ENCODE data around the gene SLC22A16. TPM values are rescaled to one million over a fixed set of nuclear protein-coding genes. Genes with fewer than 3 reads are reported as not detected.
"Not testable (repeated sequence)": the region's sequence is repeated elsewhere in the genome, so short reads cannot be mapped to it uniquely, and the experiment has no call there.

The SLC22A16 gene
- not detected for polyA plus RNA-seq (2013, experiment 1 of 2; ENCODE audit: insufficient read length)
- not detected for polyA plus RNA-seq (2013, experiment 2 of 2; ENCODE audit: insufficient read length)

GRCh38 chr6:110476046-110476849 is at the start of gene SLC22A16:
TSS of gene SLC22A16 (minus strand) at chr6:110476613. CDS start at chr6:110476574, 39 bp downstream.
- no peak for DNase-seq

GRCh38 chr6:110525001-110525400 is 48.6 kb upstream of the SLC22A16 start:
- DNase-seq, result no peak

- DNase-seq, result no peak
Observed at GRCh38 chr6:110524305-110524704, 47.9 kb upstream of the SLC22A16 start.

- peak; percentile 21 for DNase-seq
Observed at GRCh38 chr6:110523451-110524021, 47.1 kb upstream of the SLC22A16 start.

- DNase-seq, result no peak
Observed at GRCh38 chr6:110522427-110522826, 46.0 kb upstream of the SLC22A16 start.

- no peak for DNase-seq
Observed at GRCh38 chr6:110520992-110521543, 44.7 kb upstream of the SLC22A16 start.

GRCh38 chr6:110520209-110520965 is 44.0 kb upstream of the SLC22A16 start:
- DNase-seq, result no peak

- no peak for DNase-seq
Observed at GRCh38 chr6:110517601-110518281, 41.3 kb upstream of the SLC22A16 start.

- DNase-seq, result no peak
Observed at GRCh38 chr6:110517034-110517433, 40.6 kb upstream of the SLC22A16 start.

- DNase-seq, result no peak
Observed at GRCh38 chr6:110514818-110515217, 38.4 kb upstream of the SLC22A16 start.

- DNase-seq, result no peak
Observed at GRCh38 chr6:110512991-110513390, 36.6 kb upstream of the SLC22A16 start.

- DNase-seq, result not testable (repeated sequence)
Observed at GRCh38 chr6:110512549-110512948, 36.1 kb upstream of the SLC22A16 start.

GRCh38 chr6:110511401-110511800 is 35.0 kb upstream of the SLC22A16 start:
- DNase-seq, result no peak

GRCh38 chr6:110509617-110510241 is 33.3 kb upstream of the SLC22A16 start:
- DNase-seq, result peak; percentile 80

- DNase-seq, result not testable (repeated sequence)
Observed at GRCh38 chr6:110504891-110505290, 28.5 kb upstream of the SLC22A16 start.

- DNase-seq, result no peak
Observed at GRCh38 chr6:110495949-110496348, 19.5 kb upstream of the SLC22A16 start.

GRCh38 chr6:110493253-110493800 is 16.9 kb upstream of the SLC22A16 start:
- no peak for DNase-seq

GRCh38 chr6:110492584-110492983 is 16.2 kb upstream of the SLC22A16 start:
- no peak for DNase-seq

- no peak for DNase-seq
Observed at GRCh38 chr6:110491644-110492317, 15.4 kb upstream of the SLC22A16 start.

- no peak for DNase-seq
Observed at GRCh38 chr6:110491299-110491643, 14.9 kb upstream of the SLC22A16 start.

GRCh38 chr6:110490110-110490509 is 13.7 kb upstream of the SLC22A16 start:
- no peak for DNase-seq

Measured in fibroblast of skin of back (primary cell).